ENCODE results near the gene FCRL5. TPM values are rescaled to one million over a fixed set of nuclear protein-coding genes. Genes with fewer than 3 reads are reported as not detected.

The FCRL5 gene
- total RNA-seq: not detected

GRCh38 chr1:157551694-157552693 lies at the start of gene FCRL5:
TSS of gene FCRL5 (minus strand) at chr1:157552515. CDS start at chr1:157552362, 153 bp downstream.

GRCh38 chr1:157597959-157598667 lies 45.8 kb upstream of the FCRL5 start, which contains the start of gene FCRL4:
TSS of gene FCRL4 (minus strand) at chr1:157598085. CDS start at chr1:157597944, 141 bp downstream.

Other genes starting within 250 kb of the FCRL5 start
- not detected for gene FCRL4, start 45.6 kb upstream of the FCRL5 start, total RNA-seq
- 0.33 TPM for gene FCRL3, start 148.3 kb upstream of the FCRL5 start, total RNA-seq
- gene FCRL2, start 224.6 kb upstream of the FCRL5 start, total RNA-seq: 0.27 TPM

Data from camera-type eye (tissue), 1 donor.